GM12891 (cell line): ENCODE data around the gene C20orf141.

ENCODE experiments used
- DNase-seq: peaks from one replicate; pipeline ENCODE4 v3.0.0; 2011; ENCODE audit warnings: low spot score; ENCODE audit not compliant: insufficient read length
- FAIRE-seq: peaks from 2 replicates; lab custom pipeline; 2011; peaks lifted over from hg19 to GRCh38; lab: Jason Lieb, UNC
- PAX5 ChIP-seq: IDR thresholded peaks from 2 replicates; pipeline ENCODE4 v1.6.1; 2011; ENCODE audit warnings: low read length, moderate library complexity, mild to moderate bottlenecking; ENCODE audit not compliant: insufficient read depth, severe bottlenecking
- POLR2A ChIP-seq: IDR thresholded peaks from 2 replicates; pipeline ENCODE4 v1.6.1; 2011; ENCODE audit warnings: low read depth, low read length, control low read depth
- POLR2AphosphoS5 ChIP-seq: IDR thresholded peaks from 2 replicates; pipeline ENCODE4 v1.6.1; 2011; ENCODE audit warnings: low read depth, low read length, control low read depth
- POU2F2 ChIP-seq: IDR thresholded peaks from 2 replicates; pipeline ENCODE4 v1.6.1; 2011; ENCODE audit warnings: low read depth, mild to moderate bottlenecking, control low read depth, low read length, moderate library complexity
- SPI1 ChIP-seq: IDR thresholded peaks from 2 replicates; pipeline ENCODE4 v1.6.1; 2011; ENCODE audit warnings: low read depth, low read length, control low read depth
- TAF1 ChIP-seq: IDR thresholded peaks from 2 replicates; pipeline ENCODE4 v1.6.1; 2011; ENCODE audit warnings: low read depth, low read length, control low read depth

C20orf141 gene

GRCh38 chr20:2865101-2865500 lies 50.3 kb downstream of the C20orf141 start:
- TF ChIP-seq TAF1 = no peak
- TF ChIP-seq POLR2AphosphoS5 = no peak
- no peak for TF ChIP-seq POU2F2
- no peak for TF ChIP-seq SPI1
- no peak for TF ChIP-seq POLR2A
- TF ChIP-seq PAX5 = no peak
- FAIRE-seq (no peak), DNase-seq (no peak)
